Endothelial cell of umbilical vein (primary cell): ENCODE measurements around the gene PPP3CA. TPM values are rescaled to one million over a fixed set of nuclear protein-coding genes. Genes with fewer than 3 reads are reported as not detected.

Experiments
- BruUV-seq: library from RNA; stranded (reverse); fragments of 400-500 nt; replicated peaks from 2 replicates; lab custom pipeline; 2021; lab: Mats Ljungman, UMichigan
- CTCF ChIA-PET: fragments of 300-600, 350-600 bp; sonication (Branson Sonifier 250); formaldehyde crosslinking; loops from one replicate; lab custom pipeline; 2021; ENCODE audit warnings: antibody characterized with exemption, inconsistent platforms; lab: Charles Lee
- POLR2A ChIA-PET: fragments of 300-600, 350-600 bp; sonication (Branson Sonifier 250); formaldehyde crosslinking; loops from one replicate; lab custom pipeline; 2021; ENCODE audit warnings: antibody characterized with exemption, inconsistent platforms; lab: Charles Lee
- DNase-seq: peaks from one replicate; pipeline ENCODE4 v3.0.0-alpha.2; 2011; ENCODE audit warnings: low read depth, low spot score
- FAIRE-seq: peaks from 2 replicates; lab custom pipeline; 2011; peaks lifted over from hg19 to GRCh38; lab: Jason Lieb, UNC
- H2AFZ ChIP-seq: 2 replicates; pipeline ENCODE4 v1.6.0; 2012; ENCODE audit warnings: low read depth, low read length, control low read depth, inconsistent platforms
- H3K27ac ChIP-seq: 2 replicates; pipeline ENCODE4 v1.5.1; 2011; ENCODE audit warnings: low read depth, mild to moderate bottlenecking, control low read depth, low read length, moderate library complexity; ENCODE audit not compliant: insufficient read depth
- H3K27me3 ChIP-seq, 2 experiments: 2 replicates each; pipeline versions ENCODE4 v1.6.0 to v1.6.1; 2011; ENCODE audit warnings: low read length in 2 of 2, mixed read lengths in 1 of 2; ENCODE audit not compliant: control insufficient read depth in 2 of 2, insufficient read depth in 2 of 2
- H3K36me3 ChIP-seq, 2 experiments: 2 replicates in 1 of 2; 3 replicates in 1 of 2; pipeline ENCODE4 v1.5.1; 2011; ENCODE audit warnings: low read length in 2 of 2, mild to moderate bottlenecking in 1 of 2, moderate library complexity in 1 of 2; ENCODE audit not compliant: control insufficient read depth in 2 of 2, insufficient read depth in 2 of 2; ENCODE audit errors: extremely low read depth in 1 of 2
- H3K4me1 ChIP-seq: 3 replicates; pipeline ENCODE4 v1.5.1; 2011; ENCODE audit warnings: mild to moderate bottlenecking, low read length; ENCODE audit not compliant: control insufficient read depth, insufficient read depth; ENCODE audit errors: extremely low read depth
- H3K4me2 ChIP-seq: 2 replicates; pipeline ENCODE4 v1.6.1; 2011; ENCODE audit warnings: low read length, control low read depth, mixed read lengths; ENCODE audit not compliant: insufficient read depth
- H3K4me3 ChIP-seq, 3 experiments: fragments of 200-600 bp in 1 of 3; sonication (generic), shearing (Covaris generic) in 1 of 3; replicated peaks in 1 of 3; 2 replicates each; pipeline ENCODE4 v1.5.1; 2011 to 2016; ENCODE audit warnings: control low read depth in 3 of 3, low read length in 3 of 3, mild to moderate bottlenecking in 2 of 3, inconsistent platforms in 1 of 3, low read depth in 1 of 3, moderate library complexity in 1 of 3; ENCODE audit not compliant: insufficient read depth in 1 of 3
- H3K79me2 ChIP-seq: 2 replicates; pipeline ENCODE4 v1.6.0; 2012; ENCODE audit warnings: low read length, inconsistent platforms; ENCODE audit not compliant: control insufficient read depth, insufficient read depth
- H3K9ac ChIP-seq: replicated peaks from 2 replicates; pipeline ENCODE3; 2011; ENCODE audit warnings: low read length, control low read depth; ENCODE audit not compliant: insufficient read depth; ENCODE audit errors: extremely low read depth
- H3K9me1 ChIP-seq: replicated peaks from 3 replicates; pipeline ENCODE4 v1.6.0; 2011; ENCODE audit warnings: mild to moderate bottlenecking, low read length; ENCODE audit not compliant: control insufficient read depth, insufficient read depth; ENCODE audit errors: extremely low read depth
- H3K9me3 ChIP-seq: replicated peaks from 2 replicates; pipeline ENCODE4 v1.5.1; 2012; ENCODE audit warnings: low read length, inconsistent platforms; ENCODE audit not compliant: control insufficient read depth, insufficient read depth
- H4K20me1 ChIP-seq: replicated peaks from 2 replicates; pipeline ENCODE3; 2011; ENCODE audit warnings: mild to moderate bottlenecking, low read length; ENCODE audit not compliant: control insufficient read depth, insufficient read depth; ENCODE audit errors: extremely low read depth
- EZH2 ChIP-seq: IDR thresholded peaks from 2 replicates; pipeline ENCODE4 v1.6.1; 2012; ENCODE audit warnings: borderline replicate concordance, low read depth, mild to moderate bottlenecking, moderate library complexity, low read length, inconsistent platforms; ENCODE audit not compliant: severe bottlenecking
- GATA2 ChIP-seq: IDR thresholded peaks from 2 replicates; pipeline ENCODE4 v1.7.0; 2011; ENCODE audit warnings: low read depth, mild to moderate bottlenecking, moderate library complexity, mixed read lengths, low read length; ENCODE audit not compliant: insufficient read length, insufficient read depth
- JUN ChIP-seq: IDR thresholded peaks from 2 replicates; pipeline ENCODE4 v1.6.1; 2011; ENCODE audit warnings: borderline replicate concordance, low read depth; ENCODE audit not compliant: insufficient read length, insufficient read depth
- MYC ChIP-seq: IDR thresholded peaks from one replicate; pipeline ENCODE4 v1.6.1; 2011; ENCODE audit warnings: mild to moderate bottlenecking, low read depth, low read length
- POLR2A ChIP-seq: IDR thresholded peaks from 2 replicates; pipeline ENCODE4 v1.6.1; 2012; ENCODE audit warnings: low read depth, mild to moderate bottlenecking, control low read depth, low read length
- POLR2AphosphoS5 ChIP-seq: IDR thresholded peaks from 2 replicates; pipeline ENCODE4 v1.6.1; 2012; ENCODE audit warnings: low read depth, mild to moderate bottlenecking, control low read depth, low read length, moderate library complexity; ENCODE audit not compliant: insufficient read depth
- dilution Hi-C: fragments of 300-500 bp; cut with MboI; formaldehyde crosslinking; loops from one replicate; pipeline ENCODE4 v1.15.0; 2019; ENCODE audit warnings: low sequenced_read_pairs; ENCODE audit not compliant: extremely low pct_ligation_motif_present
- intact Hi-C: fragments of 100-400 bp; cut with micrococcal nuclease; formaldehyde crosslinking; loops from one replicate; pipeline ENCODE4 v1.10.0; 2022
- polyA plus RNA-seq, 4 experiments: library from polyadenylated mRNA; depleted of rRNA in 3 of 4; stranded (reverse) in 3 of 4; unstranded in 1 of 4; fragments of >200 nt; gene quantifications; 2 replicates each; pipeline versions ENCODE4 v1.2.1 to v1.2.3, GENCODE V29; 2011 to 2012; ENCODE audit warnings: missing spikeins in 1 of 4
- total RNA-seq: library from RNA; stranded (reverse); gene quantifications from 2 replicates; pipeline ENCODE4 v1.2.3, GENCODE V29; 2021
- TF ChIP-seq, protein P1 (sequence below): IDR thresholded peaks from 2 replicates; pipeline ENCODE4 v1.6.1; 2011; ENCODE audit not compliant: insufficient read depth, insufficient read length
- TF ChIP-seq, protein P2 (sequence below), 2 donors: IDR thresholded peaks; 1 replicate in 1 of 2; 2 replicates in 1 of 2; pipeline ENCODE4 v1.5.1; 2011; ENCODE audit warnings: low read length in 2 of 2, mild to moderate bottlenecking in 2 of 2, moderate library complexity in 2 of 2, control low read depth in 1 of 2, inconsistent platforms in 1 of 2, low read depth in 1 of 2; ENCODE audit not compliant: insufficient read depth in 1 of 2; ENCODE audit errors: extremely low read depth in 1 of 2

The PPP3CA gene
- total and polyA plus RNA-seq, 2 donors (not counting 3 experiments of a cell fraction or from before 2014, with no cell fraction given): 7.0 to 43.3 TPM

DNA sequence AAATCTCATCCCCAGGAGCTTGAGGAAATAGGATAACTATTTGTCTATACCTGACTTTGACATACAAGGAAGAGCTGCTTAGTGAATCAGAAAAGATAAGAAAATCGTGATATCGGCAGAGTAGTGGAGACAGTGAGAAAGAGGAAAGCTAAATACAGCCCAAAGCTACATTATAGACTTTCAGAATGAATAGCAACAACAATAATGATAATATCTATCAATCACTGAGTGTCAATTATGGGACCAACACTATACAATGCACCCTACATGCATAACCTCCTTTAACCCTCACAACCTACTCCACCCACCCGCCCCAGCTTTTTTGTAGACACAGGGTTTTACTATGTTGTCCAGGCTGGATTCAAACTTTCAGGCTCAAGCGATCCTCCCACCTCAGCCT, 205.1 kb downstream of the PPP3CA start:
- no peak overlapping the region for H3K9ac ChIP-seq
- no peak for DNase-seq
- TF ChIP-seq JUN (no peak), MYC (no peak), POLR2A (no peak), POLR2AphosphoS5 (no peak), GATA2 (no peak), EZH2 (no peak)
- TF ChIP-seq, protein P1, sequence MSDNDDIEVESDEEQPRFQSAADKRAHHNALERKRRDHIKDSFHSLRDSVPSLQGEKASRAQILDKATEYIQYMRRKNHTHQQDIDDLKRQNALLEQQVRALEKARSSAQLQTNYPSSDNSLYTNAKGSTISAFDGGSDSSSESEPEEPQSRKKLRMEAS: no peak
- TF ChIP-seq, protein P2, sequence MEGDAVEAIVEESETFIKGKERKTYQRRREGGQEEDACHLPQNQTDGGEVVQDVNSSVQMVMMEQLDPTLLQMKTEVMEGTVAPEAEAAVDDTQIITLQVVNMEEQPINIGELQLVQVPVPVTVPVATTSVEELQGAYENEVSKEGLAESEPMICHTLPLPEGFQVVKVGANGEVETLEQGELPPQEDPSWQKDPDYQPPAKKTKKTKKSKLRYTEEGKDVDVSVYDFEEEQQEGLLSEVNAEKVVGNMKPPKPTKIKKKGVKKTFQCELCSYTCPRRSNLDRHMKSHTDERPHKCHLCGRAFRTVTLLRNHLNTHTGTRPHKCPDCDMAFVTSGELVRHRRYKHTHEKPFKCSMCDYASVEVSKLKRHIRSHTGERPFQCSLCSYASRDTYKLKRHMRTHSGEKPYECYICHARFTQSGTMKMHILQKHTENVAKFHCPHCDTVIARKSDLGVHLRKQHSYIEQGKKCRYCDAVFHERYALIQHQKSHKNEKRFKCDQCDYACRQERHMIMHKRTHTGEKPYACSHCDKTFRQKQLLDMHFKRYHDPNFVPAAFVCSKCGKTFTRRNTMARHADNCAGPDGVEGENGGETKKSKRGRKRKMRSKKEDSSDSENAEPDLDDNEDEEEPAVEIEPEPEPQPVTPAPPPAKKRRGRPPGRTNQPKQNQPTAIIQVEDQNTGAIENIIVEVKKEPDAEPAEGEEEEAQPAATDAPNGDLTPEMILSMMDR (IDR thresholded peaks at IDR 0.05; ENCODE audit: extremely low read depth in 1 of 2, insufficient read depth in 1 of 2, low read depth in 1 of 2, low read length in 2 of 2): no peak
- no peak overlapping the region for H3K4me2 ChIP-seq
- POLR2A ChIA-PET: no interaction called here
- no peak for FAIRE-seq
- no peaks in the 10 kb centered on the region for H3K79me2 ChIP-seq
- BruUV-seq: no TSS peak
- no peak overlapping the region for H2AFZ ChIP-seq
- no peaks in the 10 kb centered on the region for H3K4me1 ChIP-seq
- no peaks in the 10 kb centered on the region for H3K27me3 ChIP-seq
- H3K9me1 ChIP-seq: no peaks in the 10 kb centered on the region
- H3K9me3 ChIP-seq: no peaks in the 10 kb centered on the region
- intact Hi-C loops: no loop called here
- dilution Hi-C loops: no loop called here
- CTCF ChIA-PET: interaction anchor here (0.6 kb wide), 1 partner anchor 124 kb away, joined by 3 read pairs; no protein-coding TSS in a partner anchor
- H3K4me3 ChIP-seq: no peak overlapping the region
- no peaks in the 10 kb centered on the region for H4K20me1 ChIP-seq
- no peaks in the 10 kb centered on the region for H3K36me3 ChIP-seq
- no peak overlapping the region for H3K27ac ChIP-seq
